Stimulated activated naive CD4-positive, alpha-beta T cell (primary cell): ENCODE results near the gene F2RL2.

ENCODE experiments used
- DNase-seq, 6 experiments: peaks; one replicate each; lab custom pipeline; 2025; lab: John Stamatoyannopoulos, UW

The F2RL2 gene

GRCh38 chr5:76622973-76623596 lies at the start of gene F2RL2:
TSS of gene F2RL2 (minus strand) at chr5:76623403. CDS start at chr5:76623230, 173 bp downstream.
- DNase-seq: no peak

DNA sequence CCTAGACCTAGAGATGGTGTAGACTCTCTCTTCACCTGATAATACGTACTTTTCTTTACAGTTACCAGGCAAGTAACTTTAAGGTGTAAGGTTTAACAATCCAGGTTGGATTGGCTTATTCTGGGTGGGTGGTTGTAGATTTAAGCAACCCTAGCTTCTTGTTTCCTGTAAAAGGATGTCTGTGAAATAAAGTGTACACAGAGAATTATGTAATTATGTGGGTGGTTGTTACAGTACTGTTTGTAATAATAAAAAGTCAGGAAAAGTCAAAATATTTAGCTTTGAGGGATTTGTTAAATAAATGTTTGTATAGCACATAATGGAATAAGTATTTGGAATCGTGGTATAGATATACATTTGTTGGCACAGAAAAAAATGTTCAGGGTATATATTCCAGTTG lies 49.0 kb upstream of the F2RL2 start:
- DNase-seq: no peak

DNA sequence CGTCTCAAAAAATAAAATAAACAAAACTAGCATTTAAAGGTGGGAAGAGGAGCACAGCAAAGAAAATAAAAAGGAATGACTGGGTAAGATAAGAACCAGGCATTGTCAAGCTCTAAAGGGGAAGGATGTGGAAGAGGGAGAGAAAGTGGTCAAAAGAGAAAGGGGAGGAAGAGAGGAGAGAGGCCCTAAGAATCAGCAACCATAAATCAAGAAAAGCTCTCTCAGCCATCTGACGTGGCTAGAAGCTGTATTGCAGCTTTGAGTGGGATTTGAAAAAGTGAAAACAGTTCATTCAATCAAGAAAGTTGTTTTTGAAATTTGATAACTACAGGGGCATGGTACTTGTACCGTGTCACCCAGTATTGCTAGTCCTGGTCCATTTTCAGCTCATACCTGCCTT lies 47.3 kb upstream of the F2RL2 start:
- no peak for DNase-seq

- DNase-seq: no peak
Measured at GRCh38 chr5:76669245-76669644, 46.0 kb upstream of the F2RL2 start.

DNA sequence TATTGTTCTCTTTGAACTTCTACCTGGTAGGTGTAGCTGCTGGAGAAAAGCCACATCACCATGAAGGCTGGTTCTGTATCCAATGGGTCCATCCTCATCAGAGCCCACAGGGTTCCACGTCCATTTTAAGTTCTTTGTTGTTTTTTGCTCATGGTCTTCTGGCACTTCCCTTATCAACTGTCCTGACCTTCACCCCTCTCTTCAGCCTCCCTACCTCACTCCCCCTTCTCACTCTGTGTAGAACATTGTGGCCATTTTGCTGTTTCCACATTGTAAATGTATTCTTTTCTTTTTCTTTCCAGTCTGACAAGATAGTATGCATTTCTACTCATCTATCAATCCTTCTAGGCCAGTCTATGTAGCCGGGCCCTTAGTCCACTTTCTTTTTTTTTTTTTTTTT lies 44.3 kb upstream of the F2RL2 start:
- DNase-seq: no peak

DNA sequence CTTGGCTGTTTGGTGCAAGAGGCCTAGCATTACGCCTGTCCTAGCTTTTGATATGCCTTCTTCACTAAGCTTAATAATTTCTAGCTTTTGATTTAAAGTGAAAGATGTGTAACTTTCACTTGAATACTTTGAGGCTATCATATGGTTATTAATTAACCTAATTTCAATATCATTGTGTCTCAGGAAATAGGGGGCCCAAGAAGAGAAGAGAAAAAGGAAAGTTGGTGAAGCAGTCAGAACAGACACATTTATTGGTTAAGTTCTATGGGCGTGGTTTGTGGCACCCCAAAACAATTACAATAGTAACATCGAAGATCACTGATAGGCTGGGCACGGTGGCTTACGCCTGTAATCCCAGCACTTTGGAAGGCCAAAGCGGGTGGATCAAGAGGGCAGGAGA lies 40.9 kb upstream of the F2RL2 start:
- no peak for DNase-seq

DNA sequence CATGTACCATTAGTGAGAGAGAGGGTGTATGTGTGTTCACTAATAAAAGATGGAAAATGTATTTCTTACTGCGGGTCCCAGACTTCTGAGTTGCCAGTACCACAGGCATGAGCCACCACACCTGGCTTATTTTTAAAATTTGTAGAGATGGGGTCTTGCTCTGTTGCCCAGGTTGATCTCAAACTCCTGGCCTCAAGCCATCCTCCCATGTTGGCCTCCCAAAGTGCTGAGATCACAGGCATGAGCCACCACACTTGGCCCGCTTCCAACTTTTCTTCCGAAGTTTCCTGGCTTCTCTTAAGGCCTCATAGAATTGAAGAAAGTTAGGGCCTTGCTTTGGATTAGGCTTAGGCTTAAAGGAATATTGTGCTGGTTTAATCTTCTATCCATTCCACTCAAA lies 40.4 kb upstream of the F2RL2 start:
- no peak for DNase-seq

DNA sequence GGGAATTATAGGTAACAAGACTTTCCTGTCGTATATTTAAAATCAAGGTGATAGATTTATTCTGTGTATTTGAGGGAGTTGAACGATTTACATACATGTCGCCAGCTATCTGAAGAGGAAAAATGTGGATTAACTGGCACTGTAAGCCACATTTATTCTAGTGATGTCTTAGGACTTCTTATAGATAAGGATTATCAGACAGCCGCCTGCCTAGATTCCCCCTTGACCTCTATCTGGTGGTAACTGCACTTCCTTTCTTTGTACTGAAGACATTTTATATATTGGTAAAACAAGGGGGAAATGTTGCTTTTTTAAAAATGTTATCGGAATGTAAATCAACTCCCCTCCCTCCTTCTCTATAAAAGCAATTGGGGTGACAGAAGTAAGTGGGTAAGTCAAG lies 39.3 kb upstream of the F2RL2 start:
- DNase-seq: no peak

DNA sequence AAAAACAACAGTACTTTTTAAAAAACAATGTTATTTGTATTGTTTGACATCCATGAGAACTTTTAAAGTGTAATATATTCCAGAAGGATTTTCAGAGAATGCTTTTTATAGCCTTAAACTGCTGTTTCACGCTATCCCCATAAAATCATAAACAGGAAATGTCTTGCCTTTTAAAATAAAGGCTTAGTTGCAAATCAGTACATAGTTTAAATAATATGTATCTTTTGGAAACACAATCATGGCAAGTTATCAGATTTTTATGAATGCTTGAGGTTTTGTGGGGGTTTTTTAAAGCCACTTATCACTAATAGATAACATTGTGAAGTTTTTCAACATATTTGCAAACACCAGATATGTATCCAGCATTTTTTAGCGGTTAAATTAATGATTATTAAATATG lies 37.2 kb upstream of the F2RL2 start:
- DNase-seq: no peak

DNA sequence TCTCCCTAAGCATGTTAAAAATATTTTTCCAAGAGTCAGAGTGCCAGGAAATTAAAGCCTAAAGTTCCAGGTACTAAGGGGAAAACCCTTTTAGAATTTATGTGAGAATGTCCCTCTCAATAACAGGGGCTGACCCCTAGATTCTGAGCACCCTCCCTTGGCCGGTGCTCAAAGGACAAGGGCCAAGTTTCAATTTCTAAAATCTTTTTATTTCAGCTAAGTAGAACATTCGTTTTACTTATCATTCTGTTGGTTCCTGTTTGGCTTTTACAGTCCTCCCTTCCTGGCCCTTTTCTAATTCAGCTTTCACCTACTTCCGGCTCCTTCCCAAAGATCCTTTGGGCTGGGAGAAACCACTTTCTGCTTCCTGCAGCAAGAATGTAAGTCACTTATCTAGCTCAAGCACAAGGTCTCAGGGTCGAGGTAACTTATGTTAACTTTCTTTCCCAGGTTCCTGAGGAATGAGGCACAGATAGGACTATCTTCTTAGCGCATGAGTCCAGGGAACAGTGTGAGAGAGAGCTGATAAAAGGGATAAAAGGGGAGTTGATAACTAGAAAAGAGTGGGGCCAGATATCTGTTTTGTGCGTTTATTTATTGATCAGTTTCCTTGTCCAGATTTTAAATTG lies 34.6 kb upstream of the F2RL2 start:
- no peak for DNase-seq

- DNase-seq: no peak
Measured at GRCh38 chr5:76657091-76657490, 33.9 kb upstream of the F2RL2 start.

GRCh38 chr5:76652809-76653414 lies 29.7 kb upstream of the F2RL2 start:
- DNase-seq: no peak

GRCh38 chr5:76649140-76649539 lies 25.9 kb upstream of the F2RL2 start:
- no peak for DNase-seq

- no peak for DNase-seq
Measured at GRCh38 chr5:76643371-76643770, 20.2 kb upstream of the F2RL2 start.

DNA sequence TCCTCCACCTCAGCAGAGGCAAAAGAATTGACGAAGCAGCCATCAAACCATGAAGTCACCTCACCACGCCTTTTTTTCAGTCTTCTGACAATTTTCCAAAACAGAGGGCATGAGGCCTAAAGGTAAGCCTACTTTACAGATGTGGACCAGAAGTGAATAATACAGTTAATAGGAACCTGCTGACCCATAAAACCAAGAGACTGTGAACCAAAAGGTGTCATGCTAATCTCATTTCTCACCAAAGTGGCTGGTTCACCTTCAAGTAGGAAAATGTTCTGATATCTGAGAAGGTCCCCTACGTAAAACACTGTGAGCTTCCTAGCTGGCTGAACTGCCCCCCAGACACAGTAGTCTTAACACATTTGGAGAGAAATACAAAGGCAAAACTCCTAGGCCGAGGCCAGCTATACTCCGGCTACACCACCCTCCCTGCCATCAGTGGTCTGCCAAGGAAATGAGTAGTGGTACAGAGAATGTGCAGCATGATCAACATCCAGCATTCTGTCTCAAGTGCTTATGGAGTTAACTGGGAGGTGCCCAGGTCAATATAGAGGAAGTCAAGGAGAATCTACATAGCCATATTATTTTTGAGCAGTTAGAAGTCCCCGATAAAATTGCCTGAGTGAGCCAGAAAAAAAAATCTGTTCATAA lies 19.3 kb upstream of the F2RL2 start:
- no peak for DNase-seq

- DNase-seq: peak; percentile 1 to 58 (median 38)
Measured at GRCh38 chr5:76641514-76642120, 18.4 kb upstream of the F2RL2 start.

DNA sequence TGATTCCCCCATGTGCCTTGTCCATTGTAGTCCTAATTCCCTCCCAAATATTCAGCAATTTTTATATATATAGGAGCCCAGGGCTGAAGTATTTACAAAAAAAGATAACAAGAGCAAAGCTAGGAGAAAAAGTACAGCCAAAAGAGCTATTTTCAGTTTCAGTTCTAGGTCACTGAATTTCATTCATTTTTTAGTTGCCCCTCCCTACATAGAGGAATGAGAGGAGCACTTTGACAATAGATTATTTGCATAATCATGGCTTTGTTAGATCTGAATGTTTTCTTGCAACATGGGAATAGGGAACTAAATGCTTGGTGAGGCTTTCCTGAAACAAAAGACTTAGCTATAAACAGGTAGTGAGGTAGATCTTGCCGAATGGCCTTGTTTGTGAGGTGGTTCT lies 15.3 kb upstream of the F2RL2 start:
- DNase-seq: no peak

DNA sequence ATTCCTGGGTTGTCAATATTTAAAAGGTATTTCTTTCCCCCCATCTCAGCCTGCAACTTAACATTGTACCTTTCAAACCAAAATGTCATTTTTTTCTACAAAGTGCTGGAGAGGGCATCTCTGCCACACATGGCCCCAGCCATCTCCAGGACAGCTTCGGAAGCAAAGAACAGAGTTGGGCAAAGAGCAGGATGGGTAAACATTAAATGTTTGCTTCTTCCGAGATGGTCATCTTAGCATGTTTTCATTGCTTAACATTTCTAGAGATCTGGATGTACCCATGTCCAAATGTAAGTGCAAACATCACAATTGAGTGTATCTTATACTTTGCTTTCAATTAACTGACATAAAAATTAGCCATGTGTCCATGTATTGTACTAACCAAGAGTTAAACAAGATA lies 14.3 kb upstream of the F2RL2 start:
- no peak for DNase-seq

GRCh38 chr5:76634661-76635060 lies 11.5 kb upstream of the F2RL2 start:
- DNase-seq: no peak

DNA sequence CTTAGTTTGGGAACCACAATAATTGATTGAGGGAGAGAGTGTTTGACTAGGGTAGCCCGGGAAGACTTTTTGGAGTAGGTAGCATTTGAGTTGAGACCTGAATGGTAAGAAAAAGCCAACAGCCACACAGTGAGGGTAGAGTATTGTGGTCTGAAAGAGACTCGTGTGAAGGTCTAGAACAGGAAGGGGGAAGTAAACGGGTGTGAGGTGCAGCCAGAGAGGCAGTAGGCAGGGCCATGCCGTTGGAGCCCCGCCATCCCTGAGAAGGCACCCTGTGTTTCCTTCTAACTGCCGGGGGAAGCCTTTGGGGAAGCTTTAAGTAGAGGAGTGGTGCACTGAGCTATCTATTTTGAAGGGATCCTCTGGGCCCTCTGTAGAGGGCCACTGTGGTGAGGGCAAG lies 3.5 kb upstream of the F2RL2 start:
- DNase-seq: no peak

- no peak for DNase-seq
Measured at GRCh38 chr5:76625087-76625815, 2.0 kb upstream of the F2RL2 start.

GRCh38 chr5:76622076-76622475 lies 1.1 kb downstream of the F2RL2 start:
- DNase-seq: no peak
